Spleen (tissue), 11 donors: ENCODE data around the gene GADD45GIP1. TPM values are rescaled to one million over a fixed set of nuclear protein-coding genes. Genes with fewer than 3 reads are reported as not detected.

ENCODE experiments used
- DNase-seq: peaks from one replicate; pipeline ENCODE4 v3.0.0-alpha.2; 2020
- H3K27ac ChIP-seq, 8 donors: fragments of 200-600 bp; sonication (generic) in 7 of 8; 1 replicate in 4 of 8; 2 replicates in 4 of 8; pipeline versions ENCODE4 v1.5.0 to v1.8.0; 2016 to 2021; ENCODE audit warnings: inconsistent platforms in 4 of 8, mild to moderate bottlenecking in 4 of 8, moderate library complexity in 1 of 8
- H3K27me3 ChIP-seq, 7 donors: fragments of 200-600 bp; sonication (generic) in 6 of 7; replicated peaks in 1 of 7; 1 replicate in 4 of 7; 2 replicates in 3 of 7; pipeline versions ENCODE4 v1.5.0 to v1.8.0; 2016 to 2021; ENCODE audit warnings: inconsistent platforms in 3 of 7, mild to moderate bottlenecking in 1 of 7
- H3K36me3 ChIP-seq, 6 donors: fragments of 200-600 bp; sonication (generic) in 5 of 6; 1 replicate in 4 of 6; 2 replicates in 2 of 6; pipeline versions ENCODE4 v1.5.0 to v1.8.0; 2016 to 2021; ENCODE audit warnings: inconsistent platforms in 2 of 6
- H3K4me1 ChIP-seq, 6 donors: fragments of 200-600 bp; sonication (generic) in 5 of 6; 1 replicate in 3 of 6; 2 replicates in 3 of 6; pipeline versions ENCODE4 v1.5.0 to v1.8.0; 2016 to 2021; ENCODE audit warnings: inconsistent platforms in 3 of 6
- H3K4me3 ChIP-seq, 8 donors: fragments of 200-600 bp; sonication (generic) in 7 of 8; 1 replicate in 4 of 8; 2 replicates in 4 of 8; pipeline versions ENCODE4 v1.5.0 to v1.8.0; 2016 to 2021; ENCODE audit warnings: inconsistent platforms in 4 of 8, mild to moderate bottlenecking in 4 of 8, moderate library complexity in 2 of 8
- H3K9me3 ChIP-seq, 8 donors: fragments of 200-600 bp; sonication (generic) in 7 of 8; 1 replicate in 4 of 8; 2 replicates in 4 of 8; pipeline versions ENCODE4 v1.5.0 to v1.8.0; 2016 to 2021; ENCODE audit warnings: inconsistent platforms in 4 of 8
- POLR2A ChIP-seq, 3 donors: fragments of 450-650 bp; IDR thresholded peaks; one replicate each; pipeline ENCODE4 v1.5.1; 2017; ENCODE audit warnings: antibody characterized with exemption in 3 of 3, mild to moderate bottlenecking in 1 of 3
- POLR2AphosphoS5 ChIP-seq, 3 donors: sonication (generic); formaldehyde crosslinking; IDR thresholded peaks; one replicate each; pipeline ENCODE4 v1.5.1; 2017; ENCODE audit warnings: antibody characterized with exemption in 3 of 3
- WGBS, 5 donors: extraction: QIAGEN DNeasy Blood & Tissue Kit in 3 of 5; methylation state at CpG; one replicate each; pipeline versions ENCODE4 v1.1.5 to v1.1.7; 2013 to 2018; 5-methylcytosine and 5-hydroxymethylcytosine counted together
- intact Hi-C: fragments of 100-400 bp; cut with DNase I; formaldehyde crosslinking; loops from one replicate; pipeline ENCODE4 v1.15.0; 2023; ENCODE audit warnings: low total_unique reads
- polyA plus RNA-seq, 3 donors: library from polyadenylated mRNA; stranded (reverse); fragments of 200-250 nt; gene quantifications; one replicate each; pipeline ENCODE4 v1.2.1, GENCODE V29; 2013
- total RNA-seq, 7 donors: library from RNA; depleted of rRNA in 3 of 7; stranded (reverse); fragments of >200 nt in 3 of 7; fragmentation: NEBNext Ultra II Directional in 4 of 7; extraction: Animal tissue kit (Norgen Biotek cat#: 25700) in 4 of 7; gene quantifications; one replicate each; pipeline versions ENCODE4 v1.1.0 to v1.2.1, GENCODE V29; 2016 to 2021
- TF ChIP-seq, protein P1 (sequence below), 11 experiments: fragments of 200-600 bp in 7 of 11; fragments of 450-650 bp in 4 of 11; sonication (generic) in 4 of 11; IDR thresholded peaks in 8 of 11; conservative IDR thresholded peaks in 3 of 11; 1 replicate in 7 of 11; 2 replicates in 4 of 11; pipeline versions ENCODE4 v1.4.0 to v1.8.0; 2016 to 2021; ENCODE audit warnings: antibody characterized with exemption in 11 of 11, inconsistent platforms in 4 of 11, mild to moderate bottlenecking in 1 of 11
- donor health status: healthy with polysubstance abuse.
- donor health status: DM: no; HTN: no; CAD: no; lungs with moderate emphysema.
- donor health status: DM: no; HTN: no; CAD: no.
- donor health status: Bipolar disorder and iron deficiency.
- donor health status: healthy.
- donor health status: DM: no; HTN: no; CAD: no.
- donor health status: DM: yes; HTN: yes; CAD: no.

The GADD45GIP1 gene
- total and polyA plus RNA-seq, 10 donors: 12.8 to 47.9 (median 21.8) TPM

DNA sequence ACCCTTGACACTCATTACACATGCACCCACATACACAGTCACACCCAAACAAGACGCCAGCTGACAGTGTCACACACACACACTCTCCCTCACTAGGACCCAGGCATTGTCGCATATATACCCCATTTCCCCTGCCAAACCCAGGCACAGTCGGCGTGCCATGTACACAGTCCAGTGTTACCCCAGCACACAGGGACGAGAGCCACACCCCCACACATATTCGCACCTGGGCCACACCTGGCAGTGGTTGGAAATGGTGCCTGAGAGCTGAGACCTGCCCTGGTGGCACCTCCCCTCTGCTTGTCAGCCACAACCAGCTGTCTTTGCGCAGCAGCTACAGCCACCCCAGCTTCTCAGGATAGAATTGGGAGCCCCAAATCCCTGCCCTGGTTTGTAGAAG lies 47.2 kb upstream of the GADD45GIP1 start:
- no peak overlapping the region for H3K4me3 ChIP-seq
- peaks cover 0 to 7% (median under 1%) of the 10 kb centered on the region in 6 donors for H3K4me1 ChIP-seq
- intact Hi-C loops: no loop called here
- H3K27ac ChIP-seq: no peak overlapping the region
- H3K36me3 ChIP-seq: peaks cover 0 to 3% (median 0%) of the 10 kb centered on the region in 6 donors
- no peak for DNase-seq
- H3K27me3 ChIP-seq: peaks cover 0 to 13% (median 0%) of the 10 kb centered on the region in 7 donors
- WGBS, 5 donors: 84 to 93% (median 88%) methylated on average over 7 of the region's 7 CpGs
- no peaks in the 10 kb centered on the region for H3K9me3 ChIP-seq
- TF ChIP-seq, protein P1, sequence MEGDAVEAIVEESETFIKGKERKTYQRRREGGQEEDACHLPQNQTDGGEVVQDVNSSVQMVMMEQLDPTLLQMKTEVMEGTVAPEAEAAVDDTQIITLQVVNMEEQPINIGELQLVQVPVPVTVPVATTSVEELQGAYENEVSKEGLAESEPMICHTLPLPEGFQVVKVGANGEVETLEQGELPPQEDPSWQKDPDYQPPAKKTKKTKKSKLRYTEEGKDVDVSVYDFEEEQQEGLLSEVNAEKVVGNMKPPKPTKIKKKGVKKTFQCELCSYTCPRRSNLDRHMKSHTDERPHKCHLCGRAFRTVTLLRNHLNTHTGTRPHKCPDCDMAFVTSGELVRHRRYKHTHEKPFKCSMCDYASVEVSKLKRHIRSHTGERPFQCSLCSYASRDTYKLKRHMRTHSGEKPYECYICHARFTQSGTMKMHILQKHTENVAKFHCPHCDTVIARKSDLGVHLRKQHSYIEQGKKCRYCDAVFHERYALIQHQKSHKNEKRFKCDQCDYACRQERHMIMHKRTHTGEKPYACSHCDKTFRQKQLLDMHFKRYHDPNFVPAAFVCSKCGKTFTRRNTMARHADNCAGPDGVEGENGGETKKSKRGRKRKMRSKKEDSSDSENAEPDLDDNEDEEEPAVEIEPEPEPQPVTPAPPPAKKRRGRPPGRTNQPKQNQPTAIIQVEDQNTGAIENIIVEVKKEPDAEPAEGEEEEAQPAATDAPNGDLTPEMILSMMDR (IDR thresholded peaks at IDR 0.05 in 8 of 11, conservative IDR thresholded peaks at IDR 0.05 in 3 of 11): no peak
- TF ChIP-seq POLR2A (IDR thresholded peaks at IDR 0.05) (no peak), POLR2AphosphoS5 (IDR thresholded peaks at IDR 0.05) (no peak)

DNA sequence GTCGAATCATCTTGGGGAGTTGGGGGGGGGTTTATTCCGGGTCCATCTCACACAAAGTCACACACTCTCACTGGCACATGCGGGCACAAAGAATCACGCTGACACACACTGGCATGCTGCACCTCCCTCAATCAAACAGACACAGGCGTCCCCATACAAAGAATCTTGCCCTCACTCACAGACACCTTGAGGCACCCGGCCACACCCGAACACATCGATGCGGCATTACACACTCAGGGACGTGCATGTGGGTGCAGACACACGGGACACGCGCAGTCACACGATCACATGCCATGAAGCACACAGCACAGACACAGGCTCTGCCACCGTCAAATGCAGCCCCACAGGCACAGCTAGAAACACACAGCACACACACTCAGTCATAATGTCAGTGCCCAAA lies 46.1 kb upstream of the GADD45GIP1 start:
- H3K36me3 ChIP-seq: peaks cover 0 to 12% (median 0%) of the 10 kb centered on the region in 6 donors
- no peak overlapping the region for H3K27ac ChIP-seq
- peaks cover 0 to 7% (median 0%) of the 10 kb centered on the region in 6 donors for H3K4me1 ChIP-seq
- H3K9me3 ChIP-seq: no peaks in the 10 kb centered on the region
- no peak overlapping the region for H3K4me3 ChIP-seq
- intact Hi-C loops: no loop called here
- TF ChIP-seq, protein P1 (IDR thresholded peaks at IDR 0.05 in 8 of 11, conservative IDR thresholded peaks at IDR 0.05 in 3 of 11): no peak
- TF ChIP-seq POLR2AphosphoS5 (IDR thresholded peaks at IDR 0.05) (no peak), POLR2A (IDR thresholded peaks at IDR 0.05) (no peak)
- H3K27me3 ChIP-seq: peaks cover 0 to 2% (median 0%) of the 10 kb centered on the region in 7 donors
- no peak for DNase-seq
- 83 to 92% (median 90%) methylated on average over 9 to 15 of the region's 15 CpGs for WGBS, 5 donors

DNA sequence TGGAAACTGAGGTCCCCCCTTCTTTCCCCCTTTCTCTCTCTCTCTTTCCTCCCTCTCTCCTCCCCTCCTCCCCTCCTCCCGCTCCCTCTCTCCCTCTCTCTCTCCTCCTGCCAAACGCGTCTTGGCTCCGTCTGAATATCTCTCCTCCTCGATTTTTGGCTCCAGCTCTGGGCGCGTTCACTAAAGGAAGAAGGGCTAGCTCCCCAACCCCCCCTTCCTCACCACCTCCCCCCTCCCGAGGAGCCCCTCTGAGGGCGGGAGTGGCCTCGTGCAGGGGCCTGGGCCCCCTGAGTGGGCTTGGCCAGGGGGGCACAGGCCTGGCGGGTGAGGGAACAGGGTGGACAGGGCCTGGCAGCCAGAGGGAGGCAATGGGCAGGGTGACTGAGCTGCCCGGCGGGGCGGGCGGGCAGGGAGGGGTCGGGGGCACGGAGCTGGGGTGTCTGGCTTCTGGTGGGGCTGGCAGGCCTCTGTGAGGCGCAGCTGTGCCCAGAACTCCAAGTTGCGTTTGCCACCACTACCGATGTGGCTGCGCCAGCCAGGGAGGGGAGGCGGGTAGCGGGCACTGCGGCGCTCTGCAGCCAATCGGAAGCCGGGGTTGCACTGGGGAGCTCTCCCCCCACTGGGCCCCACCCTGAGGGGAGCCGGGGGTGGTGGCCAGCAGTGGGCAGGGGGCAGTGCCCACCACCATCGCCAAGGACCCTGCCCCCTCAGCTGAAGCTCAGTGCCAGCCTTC lies 45.3 kb upstream of the GADD45GIP1 start:
- peaks cover 0 to 12% (median 0%) of the 10 kb centered on the region in 6 donors for H3K36me3 ChIP-seq
- no peak for DNase-seq
- H3K4me3 ChIP-seq: no peak overlapping the region
- 72 to 84% (median 82%) methylated on average over 28 to 29 of the region's 29 CpGs for WGBS, 5 donors
- peaks cover 0 to under 1% (median 0%) of the 10 kb centered on the region in 7 donors for H3K27me3 ChIP-seq
- peak overlapping the region in 6 of 8 donors; percentile 40 to 68 (median 54) for H3K27ac ChIP-seq
- intact Hi-C loops: no loop called here
- TF ChIP-seq, protein P1 (IDR thresholded peaks at IDR 0.05 in 8 of 11, conservative IDR thresholded peaks at IDR 0.05 in 3 of 11): no peak
- TF ChIP-seq POLR2A (IDR thresholded peaks at IDR 0.05): no peak
- TF ChIP-seq POLR2AphosphoS5 (IDR thresholded peaks at IDR 0.05): no peak
- no peaks in the 10 kb centered on the region for H3K9me3 ChIP-seq
- peaks cover 0 to 14% (median 4%) of the 10 kb centered on the region in 6 donors for H3K4me1 ChIP-seq

DNA sequence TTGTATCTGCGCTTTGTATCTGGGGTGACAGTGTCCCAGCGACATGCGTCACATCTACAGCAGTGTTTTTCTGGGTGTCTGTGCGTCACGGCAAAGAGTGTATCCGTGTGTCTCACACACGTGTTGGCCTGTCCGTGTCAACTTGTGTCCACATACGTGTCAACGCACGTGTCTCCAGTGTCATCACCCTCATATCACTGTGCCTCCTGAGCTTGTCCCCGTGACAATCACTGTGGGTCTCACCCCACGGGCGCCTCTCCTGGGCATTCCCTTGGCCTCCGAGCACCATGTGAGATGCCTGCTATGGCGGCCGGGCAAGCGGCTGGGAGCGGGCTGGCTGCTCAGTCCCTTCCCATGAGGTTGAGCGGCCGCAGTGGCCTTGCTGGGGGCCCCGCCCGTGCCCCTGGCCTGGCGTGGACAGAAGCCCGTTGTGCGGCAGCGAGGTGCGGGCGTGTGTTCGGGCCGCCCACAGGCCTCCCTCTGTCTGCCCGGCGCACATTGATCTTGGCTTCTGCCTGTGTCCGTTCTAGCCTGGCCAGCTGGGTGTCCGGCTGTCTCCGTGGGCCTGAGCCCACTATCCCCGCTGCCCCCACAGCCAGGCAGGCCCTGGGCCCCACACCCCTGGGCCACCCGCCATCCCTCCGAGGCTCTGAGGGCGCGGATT lies 44.6 kb upstream of the GADD45GIP1 start:
- peaks cover 0 to 21% (median 11%) of the 10 kb centered on the region in 6 donors for H3K4me1 ChIP-seq
- no peak overlapping the region for H3K4me3 ChIP-seq
- intact Hi-C loops: no loop called here

More for the DNA sequence above, 44.6 kb upstream of the GADD45GIP1 start:
- 69 to 91% (median 86%) methylated on average over 31 to 41 of the region's 41 CpGs for WGBS, 5 donors
- DNase-seq: no peak
- Histone ChIP-seq H3K9me3 (no peaks in the 10 kb centered on the region), H3K27me3 (peaks cover 0 to 8% (median 0%) of the 10 kb centered on the region in 7 donors), H3K27ac (peak overlapping the region in 6 of 8 donors; percentile 40 to 68 (median 54)), H3K36me3 (peaks cover 0 to 12% (median 0%) of the 10 kb centered on the region in 6 donors)
- no peak for TF ChIP-seq POLR2A (IDR thresholded peaks at IDR 0.05)
